H1 (cell line): ENCODE results near the gene CLDN16.

Experiments used
- BRCA1 ChIP-seq: IDR thresholded peaks from 2 replicates; pipeline ENCODE4 v1.6.1; 2012; ENCODE audit warnings: low read depth, low read length, improper control_type of control experiment
- CBX8 ChIP-seq: fragments of 300-800, 300-1000 bp; sonication (generic); IDR thresholded peaks from 2 replicates; pipeline ENCODE4 v1.7.1; 2016; ENCODE audit warnings: low read depth, low read length, borderline replicate concordance
- CTCF ChIP-seq, 3 experiments: IDR thresholded peaks; 1 replicate in 2 of 3; 2 replicates in 1 of 3; pipeline versions ENCODE4 v1.5.1 to v1.6.1; 2011; ENCODE audit warnings: low read length in 3 of 3, mild to moderate bottlenecking in 3 of 3, inconsistent platforms in 2 of 3, low read depth in 1 of 3, moderate library complexity in 1 of 3; ENCODE audit not compliant: insufficient read depth in 1 of 3; ENCODE audit errors: control extremely low read depth in 1 of 3
- EZH2 ChIP-seq: fragments of 200-600 bp; sonication (generic); IDR thresholded peaks from 2 replicates; pipeline ENCODE4 v1.7.1; 2012; ENCODE audit warnings: low read depth, mild to moderate bottlenecking, moderate library complexity, low read length, inconsistent platforms; ENCODE audit not compliant: severe bottlenecking
- GTF2F1 ChIP-seq: IDR thresholded peaks from 2 replicates; pipeline ENCODE4 v1.6.1; 2012; ENCODE audit warnings: low read depth, low read length, improper control_type of control experiment, borderline replicate concordance
- HDAC6 ChIP-seq: IDR thresholded peaks from one replicate; pipeline ENCODE4 v1.7.1; 2012; ENCODE audit warnings: low read depth, mild to moderate bottlenecking, inconsistent platforms, low read length, moderate library complexity
- JUND ChIP-seq: IDR thresholded peaks from 2 replicates; pipeline ENCODE4 v1.6.1; 2011; ENCODE audit warnings: mild to moderate bottlenecking, improper control_type of control experiment, low read length
- POLR2A ChIP-seq, 2 experiments: IDR thresholded peaks; 1 replicate in 1 of 2; 2 replicates in 1 of 2; pipeline ENCODE4 v1.6.1; 2011; ENCODE audit warnings: low read depth in 2 of 2, low read length in 2 of 2, mild to moderate bottlenecking in 2 of 2; ENCODE audit errors: control extremely low read depth in 1 of 2
- POLR2AphosphoS5 ChIP-seq: IDR thresholded peaks from 2 replicates; pipeline ENCODE4 v1.6.1; 2011; ENCODE audit warnings: low read depth, low read length
- SIN3A ChIP-seq, 2 experiments: IDR thresholded peaks in 1 of 2; conservative IDR thresholded peaks in 1 of 2; 2 replicates each; pipeline ENCODE4 v1.6.1; 2011 to 2012; ENCODE audit warnings: low read length in 2 of 2, improper control_type of control experiment in 1 of 2, low read depth in 1 of 2, mild to moderate bottlenecking in 1 of 2
- TEAD4 ChIP-seq: IDR thresholded peaks from 2 replicates; pipeline ENCODE4 v1.6.1; 2012; ENCODE audit warnings: low read depth, low read length, inconsistent platforms, mixed read lengths
- USF2 ChIP-seq: IDR thresholded peaks from 2 replicates; pipeline ENCODE4 v1.6.1; 2011; ENCODE audit warnings: low read length, improper control_type of control experiment
- TF ChIP-seq, protein P1 (sequence below): IDR thresholded peaks from 2 replicates; pipeline ENCODE4 v1.6.1; 2012; ENCODE audit warnings: inconsistent platforms

- no peak for TF ChIP-seq TEAD4
- no peak for TF ChIP-seq CTCF (IDR thresholded peaks at IDR 0.05; ENCODE audit: control extremely low read depth in 1 of 3, insufficient read depth in 1 of 3, low read depth in 1 of 3, low read length in 3 of 3)
- no peak for TF ChIP-seq POLR2A (IDR thresholded peaks at IDR 0.05; ENCODE audit: control extremely low read depth in 1 of 2, low read depth in 2 of 2, low read length in 2 of 2)
- TF ChIP-seq GTF2F1 = no peak
- no peak for TF ChIP-seq USF2
- TF ChIP-seq HDAC6 = no peak
- TF ChIP-seq BRCA1 = no peak
- TF ChIP-seq POLR2AphosphoS5 = no peak
- TF ChIP-seq JUND = no peak
- TF ChIP-seq CBX8 = no peak
- TF ChIP-seq, protein P1, sequence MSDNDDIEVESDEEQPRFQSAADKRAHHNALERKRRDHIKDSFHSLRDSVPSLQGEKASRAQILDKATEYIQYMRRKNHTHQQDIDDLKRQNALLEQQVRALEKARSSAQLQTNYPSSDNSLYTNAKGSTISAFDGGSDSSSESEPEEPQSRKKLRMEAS = no peak
- no peak for TF ChIP-seq EZH2
- no peak for TF ChIP-seq SIN3A (conservative IDR thresholded peaks at IDR 0.05 in 1 of 2, IDR thresholded peaks at IDR 0.05 in 1 of 2; ENCODE audit: low read depth in 1 of 2, low read length in 2 of 2)
Measured at GRCh38 chr3:190397889-190398288, 9.9 kb downstream of the CLDN16 start.
